Measurements from ENCODE around the gene ELL2.

DNA sequence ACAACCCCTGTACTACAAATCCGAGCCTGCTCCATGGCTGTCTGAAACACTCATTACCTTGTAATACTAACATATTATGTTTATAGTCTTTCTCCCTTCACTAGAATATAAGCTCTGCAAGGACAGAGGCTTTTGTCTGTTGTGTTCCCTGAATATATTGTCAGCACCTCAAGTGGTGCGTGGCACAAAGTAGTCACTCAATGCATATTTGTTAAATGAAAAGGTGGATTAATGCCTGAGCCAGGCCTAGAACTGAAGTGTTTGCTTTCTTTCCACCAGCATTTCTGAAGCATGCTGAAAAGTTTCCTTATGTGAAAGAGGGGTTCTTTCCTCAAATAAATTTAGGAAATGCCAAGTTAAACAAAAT is 36.3 kb downstream of the ELL2 start:
- TF ChIP-seq, protein P1, sequence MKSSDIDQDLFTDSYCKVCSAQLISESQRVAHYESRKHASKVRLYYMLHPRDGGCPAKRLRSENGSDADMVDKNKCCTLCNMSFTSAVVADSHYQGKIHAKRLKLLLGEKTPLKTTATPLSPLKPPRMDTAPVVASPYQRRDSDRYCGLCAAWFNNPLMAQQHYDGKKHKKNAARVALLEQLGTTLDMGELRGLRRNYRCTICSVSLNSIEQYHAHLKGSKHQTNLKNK (CRISPR knock-in tag; IDR thresholded peaks at IDR 0.05): no peak
- TF ChIP-seq CTCF (IDR thresholded peaks at IDR 0.05) (no peak), CREB1 (CRISPR knock-in tag; IDR thresholded peaks at IDR 0.05) (no peak), MAX (CRISPR knock-in tag; IDR thresholded peaks at IDR 0.05) (no peak), PREB (CRISPR knock-in tag; IDR thresholded peaks at IDR 0.05; ENCODE audit: borderline replicate concordance) (no peak), NFE2L1 (CRISPR knock-in tag; IDR thresholded peaks at IDR 0.05) (no peak), CREM (CRISPR knock-in tag; IDR thresholded peaks at IDR 0.05) (no peak), SP1 (CRISPR knock-in tag; conservative IDR thresholded peaks at IDR 0.05) (no peak), TEAD4 (CRISPR knock-in tag; IDR thresholded peaks at IDR 0.05) (no peak)
- TF ChIP-seq, protein P2, sequence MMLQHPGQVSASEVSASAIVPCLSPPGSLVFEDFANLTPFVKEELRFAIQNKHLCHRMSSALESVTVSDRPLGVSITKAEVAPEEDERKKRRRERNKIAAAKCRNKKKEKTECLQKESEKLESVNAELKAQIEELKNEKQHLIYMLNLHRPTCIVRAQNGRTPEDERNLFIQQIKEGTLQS (CRISPR knock-in tag; conservative IDR thresholded peaks at IDR 0.05): no peak
- TF ChIP-seq, protein P3, sequence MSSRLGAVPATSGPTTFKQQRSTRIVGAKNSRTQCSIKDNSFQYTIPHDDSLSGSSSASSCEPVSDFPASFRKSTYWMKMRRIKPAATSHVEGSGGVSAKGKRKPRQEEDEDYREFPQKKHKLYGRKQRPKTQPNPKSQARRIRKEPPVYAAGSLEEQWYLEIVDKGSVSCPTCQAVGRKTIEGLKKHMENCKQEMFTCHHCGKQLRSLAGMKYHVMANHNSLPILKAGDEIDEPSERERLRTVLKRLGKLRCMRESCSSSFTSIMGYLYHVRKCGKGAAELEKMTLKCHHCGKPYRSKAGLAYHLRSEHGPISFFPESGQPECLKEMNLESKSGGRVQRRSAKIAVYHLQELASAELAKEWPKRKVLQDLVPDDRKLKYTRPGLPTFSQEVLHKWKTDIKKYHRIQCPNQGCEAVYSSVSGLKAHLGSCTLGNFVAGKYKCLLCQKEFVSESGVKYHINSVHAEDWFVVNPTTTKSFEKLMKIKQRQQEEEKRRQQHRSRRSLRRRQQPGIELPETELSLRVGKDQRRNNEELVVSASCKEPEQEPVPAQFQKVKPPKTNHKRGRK (CRISPR knock-in tag; IDR thresholded peaks at IDR 0.05; ENCODE audit: borderline replicate concordance): no peak
